Measurements from ENCODE around the gene GNAS-AS1. TPM values are rescaled to one million over a fixed set of nuclear protein-coding genes. Genes with fewer than 3 reads are reported as not detected.

Gene GNAS-AS1
- total RNA-seq, 1 experiment from 2014 or later, result 4.0 TPM

GRCh38 chr20:58797371-58798338, 53.0 kb downstream of the GNAS-AS1 start:
- no peak overlapping the region for H3K27ac ChIP-seq (ENCODE audit: low read length)
- no peaks in the 10 kb centered on the region for H3K79me2 ChIP-seq (ENCODE audit: low read length)
- no peaks in the 10 kb centered on the region for H3K9me3 ChIP-seq (ENCODE audit: low read length)
- peaks cover 5% of the 10 kb centered on the region for H3K4me1 ChIP-seq (ENCODE audit: low read length)
- H3K4me2 ChIP-seq (ENCODE audit: low read depth, low read length, poor library complexity, severe bottlenecking), result no peak overlapping the region
- no peak overlapping the region for H3K4me3 ChIP-seq (ENCODE audit: low read length)
- no peak overlapping the region for H2AFZ ChIP-seq (ENCODE audit: low read length)
- H3K27me3 ChIP-seq (ENCODE audit: low read length), result no peaks in the 10 kb centered on the region; the same call in 1 of the 2 replicates
- no peaks in the 10 kb centered on the region for H3K36me3 ChIP-seq (ENCODE audit: insufficient read depth, low read length)
- H4K20me1 ChIP-seq (ENCODE audit: insufficient read depth, low read depth, low read length), result no peaks in the 10 kb centered on the region
- no peak for DNase-seq
- H3K9me2 ChIP-seq (replicated peaks; ENCODE audit: insufficient read depth, low read length), result no peaks in the 10 kb centered on the region
- no peak overlapping the region for H3K9ac ChIP-seq (ENCODE audit: low read length)

GRCh38 chr20:58795923-58796245, 54.8 kb downstream of the GNAS-AS1 start:
- H3K27me3 ChIP-seq (ENCODE audit: low read length), result no peaks in the 10 kb centered on the region
- H3K4me2 ChIP-seq (ENCODE audit: low read depth, low read length, poor library complexity, severe bottlenecking), result no peak overlapping the region
- no peak overlapping the region for H3K9ac ChIP-seq (ENCODE audit: low read length)
- H3K79me2 ChIP-seq (ENCODE audit: low read length), result no peaks in the 10 kb centered on the region
- no peak overlapping the region for H3K27ac ChIP-seq (ENCODE audit: low read length)
- H2AFZ ChIP-seq (ENCODE audit: low read length), result no peak overlapping the region
- DNase-seq, result no peak
- no peaks in the 10 kb centered on the region for H3K9me3 ChIP-seq (ENCODE audit: low read length)
- no peaks in the 10 kb centered on the region for H4K20me1 ChIP-seq (ENCODE audit: insufficient read depth, low read depth, low read length)
- no peaks in the 10 kb centered on the region for H3K9me2 ChIP-seq (replicated peaks; ENCODE audit: insufficient read depth, low read length)
- H3K4me1 ChIP-seq (ENCODE audit: low read length), result peaks cover 2% of the 10 kb centered on the region
- no peaks in the 10 kb centered on the region for H3K36me3 ChIP-seq (ENCODE audit: insufficient read depth, low read length)
- H3K4me3 ChIP-seq (ENCODE audit: low read length), result no peak overlapping the region

GRCh38 chr20:58795181-58795922, 55.4 kb downstream of the GNAS-AS1 start:
- no peak overlapping the region for H3K4me3 ChIP-seq (ENCODE audit: low read length)
- no peaks in the 10 kb centered on the region for H3K27me3 ChIP-seq (ENCODE audit: low read length)
- DNase-seq, result no peak
- H2AFZ ChIP-seq (ENCODE audit: low read length), result no peak overlapping the region
- H3K79me2 ChIP-seq (ENCODE audit: low read length), result no peaks in the 10 kb centered on the region
- H4K20me1 ChIP-seq (ENCODE audit: insufficient read depth, low read depth, low read length), result no peaks in the 10 kb centered on the region
- no peak overlapping the region for H3K27ac ChIP-seq (ENCODE audit: low read length)
- H3K36me3 ChIP-seq (ENCODE audit: insufficient read depth, low read length), result no peaks in the 10 kb centered on the region
- no peak overlapping the region for H3K4me2 ChIP-seq (ENCODE audit: low read depth, low read length, poor library complexity, severe bottlenecking)
- H3K9ac ChIP-seq (ENCODE audit: low read length), result no peak overlapping the region
- H3K9me3 ChIP-seq (ENCODE audit: low read length), result no peaks in the 10 kb centered on the region
- H3K9me2 ChIP-seq (replicated peaks; ENCODE audit: insufficient read depth, low read length), result no peaks in the 10 kb centered on the region
- H3K4me1 ChIP-seq (ENCODE audit: low read length), result peaks cover 7% of the 10 kb centered on the region

GRCh38 chr20:58794510-58795180, 56.1 kb downstream of the GNAS-AS1 start:
- no peak overlapping the region for H3K9ac ChIP-seq (ENCODE audit: low read length)
- no peaks in the 10 kb centered on the region for H3K9me2 ChIP-seq (replicated peaks; ENCODE audit: insufficient read depth, low read length)
- H3K4me3 ChIP-seq (ENCODE audit: low read length), result no peak overlapping the region
- no peaks in the 10 kb centered on the region for H3K79me2 ChIP-seq (ENCODE audit: low read length)
- no peaks in the 10 kb centered on the region for H3K9me3 ChIP-seq (ENCODE audit: low read length)
- peaks cover 14% of the 10 kb centered on the region for H3K4me1 ChIP-seq (ENCODE audit: low read length)
- DNase-seq, result no peak
- H3K27me3 ChIP-seq (ENCODE audit: low read length), result no peaks in the 10 kb centered on the region
- no peaks in the 10 kb centered on the region for H4K20me1 ChIP-seq (ENCODE audit: insufficient read depth, low read depth, low read length)
- H3K36me3 ChIP-seq (ENCODE audit: insufficient read depth, low read length), result no peaks in the 10 kb centered on the region
- no peak overlapping the region for H2AFZ ChIP-seq (ENCODE audit: low read length)
- H3K4me2 ChIP-seq (ENCODE audit: low read depth, low read length, poor library complexity, severe bottlenecking), result no peak overlapping the region
- no peak overlapping the region for H3K27ac ChIP-seq (ENCODE audit: low read length)

- Histone ChIP-seq H3K9me3 (ENCODE audit: low read length) (no peaks in the 10 kb centered on the region), H3K79me2 (ENCODE audit: low read length) (no peaks in the 10 kb centered on the region), H3K4me1 (ENCODE audit: low read length) (peaks cover 21% of the 10 kb centered on the region), H3K27me3 (ENCODE audit: low read length) (no peaks in the 10 kb centered on the region), H3K27ac (ENCODE audit: low read length) (no peak overlapping the region), H3K9ac (ENCODE audit: low read length) (no peak overlapping the region), H3K9me2 (replicated peaks; ENCODE audit: insufficient read depth, low read length) (no peaks in the 10 kb centered on the region), H3K36me3 (ENCODE audit: insufficient read depth, low read length) (no peaks in the 10 kb centered on the region), H2AFZ (ENCODE audit: low read length) (no peak overlapping the region), H4K20me1 (ENCODE audit: insufficient read depth, low read depth, low read length) (no peaks in the 10 kb centered on the region), H3K4me3 (ENCODE audit: low read length) (no peak overlapping the region), H3K4me2 (ENCODE audit: low read depth, low read length, poor library complexity, severe bottlenecking) (no peak overlapping the region)
- DNase-seq, result no peak
Observed at GRCh38 chr20:58793512-58794420, 56.9 kb downstream of the GNAS-AS1 start.

- Histone ChIP-seq H3K9me3 (ENCODE audit: low read length) (no peaks in the 10 kb centered on the region), H3K9me2 (replicated peaks; ENCODE audit: insufficient read depth, low read length) (no peaks in the 10 kb centered on the region), H3K4me3 (ENCODE audit: low read length) (no peak overlapping the region), H3K79me2 (ENCODE audit: low read length) (no peaks in the 10 kb centered on the region), H3K4me1 (ENCODE audit: low read length) (peaks cover 21% of the 10 kb centered on the region), H4K20me1 (ENCODE audit: insufficient read depth, low read depth, low read length) (no peaks in the 10 kb centered on the region), H3K27me3 (ENCODE audit: low read length) (no peaks in the 10 kb centered on the region), H3K4me2 (ENCODE audit: low read depth, low read length, poor library complexity, severe bottlenecking) (no peak overlapping the region), H3K9ac (ENCODE audit: low read length) (no peak overlapping the region), H3K36me3 (ENCODE audit: insufficient read depth, low read length) (no peaks in the 10 kb centered on the region), H2AFZ (ENCODE audit: low read length) (no peak overlapping the region), H3K27ac (ENCODE audit: low read length) (no peak overlapping the region)
- no peak for DNase-seq
Observed at GRCh38 chr20:58792426-58792825, 58.3 kb downstream of the GNAS-AS1 start.

GRCh38 chr20:58791286-58791685, 59.4 kb downstream of the GNAS-AS1 start:
- Histone ChIP-seq H3K9me2 (replicated peaks; ENCODE audit: insufficient read depth, low read length) (no peaks in the 10 kb centered on the region), H2AFZ (ENCODE audit: low read length) (no peak overlapping the region), H3K27ac (ENCODE audit: low read length) (no peak overlapping the region), H3K4me1 (ENCODE audit: low read length) (peaks cover 21% of the 10 kb centered on the region), H4K20me1 (ENCODE audit: insufficient read depth, low read depth, low read length) (no peaks in the 10 kb centered on the region), H3K36me3 (ENCODE audit: insufficient read depth, low read length) (no peaks in the 10 kb centered on the region), H3K4me3 (ENCODE audit: low read length) (no peak overlapping the region), H3K4me2 (ENCODE audit: low read depth, low read length, poor library complexity, severe bottlenecking) (no peak overlapping the region), H3K9me3 (ENCODE audit: low read length) (no peaks in the 10 kb centered on the region), H3K79me2 (ENCODE audit: low read length) (no peaks in the 10 kb centered on the region), H3K9ac (ENCODE audit: low read length) (no peak overlapping the region), H3K27me3 (ENCODE audit: low read length) (no peaks in the 10 kb centered on the region)
- DNase-seq, result no peak

All from Karpas-422 (cell line).